Ramos (cell line): ENCODE data around the gene RBM19.
"Not testable (repeated sequence)": the region's sequence is repeated elsewhere in the genome, so short reads cannot be mapped to it uniquely, and the experiment has no call there.

Experiments used
- in situ Hi-C: fragments of 300-500 bp; cut with MboI; formaldehyde crosslinking; loops from one replicate; pipeline ENCODE4 v1.14.3; 2022; ENCODE audit warnings: low sequenced_read_pairs; ENCODE audit not compliant: unreplicated experiment

The RBM19 gene

DNA sequence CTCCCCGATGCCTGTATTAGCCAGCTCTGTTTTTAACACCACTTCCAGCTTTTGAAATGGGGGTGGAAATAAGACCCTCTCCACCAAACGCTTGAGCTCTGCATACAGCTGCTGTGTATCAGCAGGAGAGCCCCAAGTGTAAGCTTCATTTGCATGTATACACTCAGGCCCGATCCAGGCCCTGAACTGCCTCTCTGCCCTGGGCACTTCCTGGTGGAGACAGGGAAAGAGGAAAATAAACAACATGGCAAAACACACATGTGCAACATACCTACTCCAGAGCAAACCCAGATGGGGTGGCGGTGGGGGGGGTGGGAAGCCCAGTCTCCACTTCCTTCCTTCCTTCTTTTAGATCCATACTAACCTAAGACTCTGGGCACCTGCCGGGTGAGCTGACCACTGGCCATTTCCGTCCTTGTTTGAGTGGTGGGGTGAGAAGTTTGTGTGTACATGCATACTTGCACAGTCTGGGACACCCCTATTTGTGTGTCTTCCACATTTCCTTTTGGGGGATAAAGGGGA is 55.3 kb downstream of the RBM19 start:
- in situ Hi-C loops = loop anchor here (10.0 kb wide), 1 partner anchor 436 kb away; the partner anchor contains the start of gene LHX5

- in situ Hi-C loops = loop anchor here (10.0 kb wide), 1 partner anchor 435 kb away; the partner anchor contains the start of gene LHX5
Measured at GRCh38 chr12:113909776-113910420, 56.2 kb downstream of the RBM19 start.

GRCh38 chr12:113908584-113909100 is 57.5 kb downstream of the RBM19 start:
- in situ Hi-C loops = no loop called here

GRCh38 chr12:113907446-113908180 is 58.5 kb downstream of the RBM19 start:
- in situ Hi-C loops = no loop called here

DNA sequence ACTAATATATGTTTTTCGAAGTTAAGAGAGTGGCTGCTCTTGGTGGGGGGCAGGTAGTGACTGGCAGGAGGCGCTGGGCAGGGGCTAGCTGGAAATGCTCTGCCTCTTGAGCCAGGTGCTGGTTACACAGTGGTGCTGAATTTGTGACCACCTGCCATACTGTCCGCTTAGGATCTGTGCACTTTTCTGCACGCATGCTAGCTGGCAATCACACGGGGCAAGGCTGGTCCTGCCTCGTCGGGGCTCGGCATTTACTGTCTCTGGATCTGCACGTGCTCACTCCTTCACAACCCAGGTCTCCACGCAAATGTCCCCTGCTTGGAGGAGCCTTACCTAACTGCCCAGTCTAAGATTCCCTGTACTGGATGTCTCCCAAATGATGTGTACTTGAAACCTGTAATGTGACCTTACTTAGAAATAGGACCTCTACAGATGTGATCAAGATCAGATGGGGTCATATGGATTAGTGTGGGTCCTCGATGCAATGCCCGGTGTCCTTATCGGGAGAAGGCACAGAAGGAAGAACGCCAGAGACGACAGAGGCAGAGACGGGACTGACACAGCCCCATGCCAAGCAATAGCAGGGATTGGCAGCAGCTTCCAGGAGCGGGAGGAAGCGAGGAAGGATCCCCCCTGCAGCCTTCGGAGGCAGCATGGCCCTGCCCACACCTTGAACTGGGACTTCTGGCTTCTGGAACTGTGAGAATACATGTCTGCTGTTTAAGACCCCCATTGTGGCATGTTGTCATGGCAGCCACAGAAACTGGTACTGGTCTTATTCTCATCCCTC is 59.5 kb downstream of the RBM19 start:
- in situ Hi-C loops = no loop called here

- in situ Hi-C loops = no loop called here
Measured at GRCh38 chr12:113905829-113906228, 60.3 kb downstream of the RBM19 start.

GRCh38 chr12:113903381-113903863 is 62.7 kb downstream of the RBM19 start:
- in situ Hi-C loops = no loop called here

DNA sequence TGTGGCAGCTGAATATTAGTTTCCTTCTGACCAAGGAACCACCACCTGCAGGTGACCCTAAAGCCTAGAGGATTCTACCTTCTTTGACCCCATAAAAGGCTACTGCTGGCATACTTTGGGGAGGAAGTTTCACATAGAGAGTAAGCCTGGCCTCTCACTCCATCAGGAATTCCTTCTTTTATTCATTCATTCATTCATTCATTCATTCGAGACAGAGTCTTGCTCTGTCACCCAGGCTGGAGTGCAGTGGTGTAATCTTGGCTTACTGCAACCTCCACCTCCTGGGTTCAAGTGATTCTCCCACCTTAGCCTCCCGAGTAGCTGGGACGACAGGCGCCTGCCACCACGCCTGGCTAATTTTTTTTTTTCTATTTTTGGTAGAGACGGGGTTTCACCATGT is 64.8 kb downstream of the RBM19 start:
- in situ Hi-C loops = not testable (repeated sequence)

DNA sequence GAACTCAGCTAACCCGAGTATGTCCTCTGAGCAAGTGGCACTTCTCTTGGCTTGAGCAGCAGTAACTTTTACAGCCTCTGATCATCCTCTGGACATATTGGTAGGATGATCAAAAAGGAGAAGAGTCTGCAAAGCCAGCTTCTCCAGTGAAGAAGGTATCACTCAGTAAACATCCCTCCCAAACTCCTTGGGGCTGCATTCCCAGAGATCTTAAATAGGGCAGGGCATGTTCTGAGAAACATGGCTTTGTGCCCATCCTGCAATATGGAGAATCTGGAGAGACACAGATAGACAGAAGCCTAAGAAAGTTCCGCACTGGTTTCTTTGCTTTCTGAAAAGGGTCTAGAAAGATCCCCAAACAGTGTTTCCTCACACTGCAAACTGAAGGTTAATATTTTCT is 65.4 kb downstream of the RBM19 start:
- in situ Hi-C loops = no loop called here

DNA sequence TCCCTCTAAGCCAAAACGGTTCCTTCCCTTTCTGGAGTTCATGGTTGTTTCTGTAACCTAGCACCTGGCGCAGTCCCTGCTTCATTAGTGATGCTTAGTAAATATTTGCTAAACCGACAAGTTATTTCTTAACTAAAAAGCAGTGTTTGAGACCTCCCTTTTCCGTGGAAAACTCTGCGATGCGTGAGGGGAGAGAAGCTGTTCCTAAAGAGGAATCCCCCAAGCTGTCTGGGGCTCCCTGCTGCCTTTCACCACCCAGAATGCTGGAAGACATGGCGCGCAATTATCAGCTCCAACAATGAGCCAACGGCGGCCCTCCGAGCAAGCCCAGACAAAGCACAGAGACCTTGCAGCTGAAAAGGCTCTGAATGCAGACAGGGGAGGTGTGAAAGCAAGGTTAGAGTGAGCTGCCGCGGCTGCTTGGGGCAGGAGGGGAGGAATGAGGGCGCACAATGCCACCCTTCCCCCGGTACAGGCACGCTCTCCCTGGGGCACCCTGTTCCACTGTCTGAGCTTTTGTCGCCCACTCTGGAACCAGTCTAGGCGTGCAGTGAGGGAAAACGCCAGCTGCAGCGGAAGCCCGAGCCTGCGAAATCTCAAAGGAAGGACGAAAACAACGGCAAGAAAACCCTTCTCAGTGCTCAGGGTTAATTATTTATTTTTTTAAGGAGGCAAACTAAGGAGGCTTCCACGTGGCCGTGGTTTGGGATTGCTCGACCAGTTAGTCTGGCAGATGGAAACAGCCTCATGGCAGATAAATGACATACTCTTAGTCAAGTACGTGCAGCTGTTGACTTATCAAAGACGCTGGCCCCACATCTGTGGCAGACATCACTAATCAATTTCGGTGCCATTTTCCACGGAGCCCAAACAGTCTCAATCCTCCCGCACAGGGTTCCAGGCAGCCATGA is 66.3 kb downstream of the RBM19 start:
- in situ Hi-C loops = no loop called here

GRCh38 chr12:113899042-113899560 is 67.0 kb downstream of the RBM19 start:
- in situ Hi-C loops = no loop called here

- in situ Hi-C loops = no loop called here
Measured at GRCh38 chr12:113898466-113898865, 67.7 kb downstream of the RBM19 start.

- in situ Hi-C loops = no loop called here
Measured at GRCh38 chr12:113897406-113897805, 68.7 kb downstream of the RBM19 start.

DNA sequence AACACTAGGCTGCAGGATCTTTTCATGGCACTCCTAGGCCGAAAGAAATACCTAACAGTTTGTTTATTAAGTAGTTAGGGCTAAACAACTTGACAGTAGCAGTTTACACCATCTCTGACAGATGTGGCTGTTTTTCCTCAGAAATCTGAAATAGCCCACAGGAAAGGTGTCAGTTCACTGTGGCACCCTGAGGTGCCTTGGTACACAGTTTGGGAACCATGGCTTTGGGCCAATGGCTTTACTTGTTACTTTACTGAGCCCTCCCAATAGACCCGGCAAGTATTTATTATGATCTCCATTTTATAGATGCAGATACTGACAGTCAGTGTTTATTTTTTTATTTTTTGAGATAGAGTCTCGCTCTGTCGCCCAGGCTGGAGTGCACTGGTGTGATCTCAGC is 69.3 kb downstream of the RBM19 start:
- in situ Hi-C loops = no loop called here

GRCh38 chr12:113896194-113896593 is 69.9 kb downstream of the RBM19 start:
- in situ Hi-C loops = no loop called here

GRCh38 chr12:113895176-113895575 is 70.9 kb downstream of the RBM19 start:
- in situ Hi-C loops = no loop called here

DNA sequence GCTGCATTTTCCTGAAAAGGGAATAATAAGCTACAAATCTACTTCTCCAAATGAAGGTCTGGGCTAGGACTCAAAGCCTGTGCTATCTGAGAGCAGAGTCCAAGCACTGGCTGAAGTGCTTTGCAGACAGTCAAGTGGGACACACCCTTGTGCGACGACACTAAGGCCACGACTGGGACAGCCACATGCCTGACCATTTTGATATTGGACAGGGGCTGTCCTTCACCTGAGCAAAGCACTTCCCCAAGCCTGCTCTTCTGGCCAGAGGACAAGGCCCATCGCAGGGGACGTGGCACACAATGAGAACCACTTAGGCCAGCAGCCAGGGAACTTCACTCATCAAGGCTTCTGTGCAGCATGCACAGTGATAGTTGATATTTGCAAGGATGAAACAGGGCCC is 71.4 kb downstream of the RBM19 start:
- in situ Hi-C loops = no loop called here

- in situ Hi-C loops = no loop called here
Measured at GRCh38 chr12:113893221-113893620, 72.9 kb downstream of the RBM19 start.

DNA sequence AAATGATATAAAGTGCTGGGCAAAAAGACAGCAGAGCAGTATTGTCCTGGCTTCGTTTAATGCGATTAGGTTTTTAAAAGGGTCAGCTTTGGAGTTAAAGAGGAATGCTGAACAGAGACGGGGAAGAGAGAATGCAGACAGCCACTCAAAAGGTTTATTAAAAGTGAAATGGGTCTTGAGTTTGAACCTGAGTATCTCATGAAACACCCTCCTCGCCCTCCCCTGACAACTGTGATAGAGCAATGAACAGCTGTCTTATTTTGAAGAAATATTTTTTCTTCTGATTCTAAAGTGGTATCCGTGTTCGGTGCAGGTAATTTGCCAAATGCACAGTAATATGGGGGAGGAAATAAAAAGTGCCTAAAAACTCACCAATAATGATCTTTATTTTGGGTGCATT is 73.6 kb downstream of the RBM19 start:
- in situ Hi-C loops = no loop called here
